Neuronal stem cell (in vitro differentiated cells): ENCODE measurements around the gene ERP44.
"Not testable (repeated sequence)": the region's sequence is repeated elsewhere in the genome, so short reads cannot be mapped to it uniquely, and the experiment has no call there.

Experiments used
- DNase-seq: peaks from one replicate; pipeline ENCODE4 v3.0.0-alpha.2; 2013; ENCODE audit warnings: low spot score
- H2AFZ ChIP-seq: one replicate; pipeline ENCODE4 v1.6.1; 2013; ENCODE audit warnings: mild to moderate bottlenecking, low read length, inconsistent platforms
- H2AK5ac ChIP-seq: 2 replicates; pipeline ENCODE4 v1.6.1; 2013; ENCODE audit warnings: low read depth, mild to moderate bottlenecking, inconsistent platforms, low read length, moderate library complexity, mixed read lengths
- H2BK120ac ChIP-seq: 2 replicates; pipeline ENCODE4 v1.6.1; 2013; ENCODE audit warnings: low read depth, mild to moderate bottlenecking, inconsistent platforms, low read length, moderate library complexity, mixed read lengths
- H2BK12ac ChIP-seq: one replicate; pipeline ENCODE4 v1.6.1; 2013; ENCODE audit warnings: low read length, inconsistent platforms
- H2BK15ac ChIP-seq: 2 replicates; pipeline ENCODE4 v1.6.1; 2013; ENCODE audit warnings: mild to moderate bottlenecking, low read length, inconsistent platforms, mixed read lengths
- H2BK5ac ChIP-seq: one replicate; pipeline ENCODE4 v1.6.1; 2013; ENCODE audit warnings: inconsistent platforms, mild to moderate bottlenecking, low read length, moderate library complexity
- H3K14ac ChIP-seq: one replicate; pipeline ENCODE4 v1.6.1; 2013; ENCODE audit warnings: low read length, inconsistent platforms
- H3K18ac ChIP-seq: 2 replicates; pipeline ENCODE4 v1.6.1; 2013; ENCODE audit warnings: low read length, inconsistent platforms
- H3K23ac ChIP-seq: 2 replicates; pipeline ENCODE4 v1.6.1; 2013; ENCODE audit warnings: low read depth, mild to moderate bottlenecking, mixed read lengths, low read length, inconsistent platforms; ENCODE audit not compliant: poor library complexity
- H3K27ac ChIP-seq: replicated peaks from 3 replicates; pipeline ENCODE4 v1.5.1; 2013; ENCODE audit warnings: low read length, inconsistent platforms
- H3K27me3 ChIP-seq, 3 experiments: 2 replicates each; pipeline ENCODE4 v1.6.1; 2013; ENCODE audit warnings: low read length in 3 of 3, mild to moderate bottlenecking in 2 of 3, inconsistent platforms in 1 of 3, low read depth in 1 of 3, mixed read lengths in 1 of 3, moderate library complexity in 1 of 3; ENCODE audit not compliant: control insufficient read depth in 3 of 3, insufficient read depth in 3 of 3
- H3K36me3 ChIP-seq, 2 donors: replicated peaks in 1 of 2; 2 replicates each; pipeline ENCODE4 v1.6.1; 2013; ENCODE audit warnings: low read length in 2 of 2; ENCODE audit not compliant: control insufficient read depth in 2 of 2, insufficient read depth in 2 of 2
- H3K4ac ChIP-seq: 2 replicates; pipeline ENCODE4 v1.6.1; 2013; ENCODE audit warnings: inconsistent platforms, mild to moderate bottlenecking, low read length, moderate library complexity
- H3K4me1 ChIP-seq, 2 donors: 1 replicate in 1 of 2; 2 replicates in 1 of 2; pipeline ENCODE4 v1.6.1; 2013; ENCODE audit warnings: low read length in 2 of 2, low read depth in 1 of 2; ENCODE audit not compliant: control insufficient read depth in 2 of 2, insufficient read depth in 1 of 2
- H3K4me2 ChIP-seq: one replicate; pipeline ENCODE4 v1.6.1; 2013; ENCODE audit warnings: mild to moderate bottlenecking, low read length, inconsistent platforms; ENCODE audit not compliant: insufficient read depth, poor library complexity, severe bottlenecking
- H3K4me3 ChIP-seq, 2 donors: 2 replicates each; pipeline ENCODE4 v1.5.1; 2013; ENCODE audit warnings: low read length in 2 of 2, mild to moderate bottlenecking in 2 of 2, inconsistent platforms in 1 of 2, moderate library complexity in 1 of 2
- H3K79me1 ChIP-seq: one replicate; pipeline ENCODE4 v1.6.1; 2013; ENCODE audit warnings: low read depth, mild to moderate bottlenecking, inconsistent platforms, low read length, moderate library complexity
- H3K9ac ChIP-seq: one replicate; pipeline ENCODE4 v1.6.1; 2013; ENCODE audit warnings: mild to moderate bottlenecking, low read depth, low read length, inconsistent platforms; ENCODE audit not compliant: poor library complexity
- H3K9me3 ChIP-seq, 2 donors: replicated peaks in 1 of 2; 2 replicates each; pipeline versions ENCODE3 to v1.6.1; 2013; ENCODE audit warnings: low read length in 2 of 2, mild to moderate bottlenecking in 2 of 2, inconsistent platforms in 1 of 2, low read depth in 1 of 2, mixed read lengths in 1 of 2, moderate library complexity in 1 of 2; ENCODE audit not compliant: control insufficient read depth in 2 of 2, insufficient read depth in 1 of 2
- H4K8ac ChIP-seq: one replicate; pipeline ENCODE4 v1.6.1; 2013; ENCODE audit warnings: low read depth, mild to moderate bottlenecking, inconsistent platforms, low read length, moderate library complexity
- H4K91ac ChIP-seq: one replicate; pipeline ENCODE4 v1.6.1; 2013; ENCODE audit warnings: low read length, low read depth, mild to moderate bottlenecking, inconsistent platforms; ENCODE audit not compliant: poor library complexity
- WGBS, 2 donors: extraction: QIAGEN DNeasy Blood & Tissue Kit; methylation state at CpG; one replicate each; pipeline ENCODE4 v1.1.7; 2013; ENCODE audit warnings: missing lambda C conversion rate in 2 of 2, mixed read lengths in 1 of 2; ENCODE audit not compliant: insufficient read length in 2 of 2, insufficient replicate concordance in 1 of 2; ENCODE audit errors: extremely low coverage in 2 of 2; 5-methylcytosine and 5-hydroxymethylcytosine counted together

Gene ERP44

DNA sequence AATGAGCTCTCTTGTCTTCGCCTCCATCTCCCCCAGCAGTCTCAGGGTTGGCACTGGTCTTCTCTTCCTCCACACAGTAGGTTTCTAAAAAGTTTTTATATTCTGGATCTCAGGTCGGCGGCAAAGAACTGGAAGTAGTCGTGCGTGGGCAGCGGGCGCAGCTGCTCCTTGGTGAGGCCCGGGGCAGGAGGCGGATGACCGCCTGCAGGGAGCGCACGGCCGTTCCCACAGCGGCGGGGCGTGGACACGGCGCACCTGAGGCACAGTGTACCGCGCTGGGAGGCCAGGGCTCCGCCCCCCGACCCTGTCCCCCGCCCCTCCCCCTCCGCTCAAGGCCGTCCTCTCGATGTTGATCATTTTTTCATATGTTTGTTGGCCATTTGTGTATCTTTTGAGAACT is 99.9 kb downstream of the ERP44 start:
- H3K27me3 ChIP-seq: no peaks in the 10 kb centered on the region

GRCh38 chr9:99998266-99998665 is 100.5 kb downstream of the ERP44 start:
- no peak overlapping the region for H2AK5ac ChIP-seq
- no peak overlapping the region for H3K4ac ChIP-seq
- peaks cover under 1 to 22% of the 10 kb centered on the region in 2 donors for H3K36me3 ChIP-seq
- H2BK12ac ChIP-seq: no peak overlapping the region
- H3K79me1 ChIP-seq: no peaks in the 10 kb centered on the region
- H3K27me3 ChIP-seq: no peaks in the 10 kb centered on the region
- H4K8ac ChIP-seq: no peak overlapping the region
- peak overlapping the region; percentile 57 for H3K18ac ChIP-seq
- WGBS, 2 donors: no CpG with 5 or more reads among the region's 22 CpGs
- H3K4me1 ChIP-seq: no peaks in the 10 kb centered on the region
- no peak overlapping the region for H3K4me2 ChIP-seq
- H3K4me3 ChIP-seq: no peak overlapping the region
- H3K14ac ChIP-seq: peak overlapping the region; percentile 82
- DNase-seq: no peak
- H4K91ac ChIP-seq: no peak overlapping the region
- no peak overlapping the region for H2BK120ac ChIP-seq
- no peak overlapping the region for H3K23ac ChIP-seq
- no peak overlapping the region for H2BK15ac ChIP-seq
- peak overlapping the region; percentile 22 for H3K27ac ChIP-seq
- H2BK5ac ChIP-seq: no peak overlapping the region
- peaks cover 1 to 17% of the 10 kb centered on the region in 2 donors for H3K9me3 ChIP-seq
- no peak overlapping the region for H3K9ac ChIP-seq
- H2AFZ ChIP-seq: no peak overlapping the region

More for the DNA sequence above, 99.9 kb downstream of the ERP44 start:
- H2BK120ac ChIP-seq: no peak overlapping the region
- no peak overlapping the region for H2AFZ ChIP-seq
- H2BK12ac ChIP-seq: no peak overlapping the region
- H2AK5ac ChIP-seq: no peak overlapping the region
- H3K4ac ChIP-seq: no peak overlapping the region
- H3K9ac ChIP-seq: no peak overlapping the region
- H4K8ac ChIP-seq: no peak overlapping the region
- no peak overlapping the region for H3K18ac ChIP-seq
- H3K27ac ChIP-seq: no peak overlapping the region
- no peaks in the 10 kb centered on the region for H3K4me1 ChIP-seq
- H3K79me1 ChIP-seq: no peaks in the 10 kb centered on the region
- DNase-seq: no peak
- no CpG with 5 or more reads among the region's 26 CpGs for WGBS, 2 donors
- H3K23ac ChIP-seq: no peak overlapping the region
- H3K4me3 ChIP-seq: no peak overlapping the region
- H2BK5ac ChIP-seq: no peak overlapping the region
- no peak overlapping the region for H4K91ac ChIP-seq
- peaks cover 4 to 28% of the 10 kb centered on the region in 2 donors for H3K36me3 ChIP-seq
- no peak overlapping the region for H2BK15ac ChIP-seq
- no peak overlapping the region for H3K14ac ChIP-seq
- H3K9me3 ChIP-seq: peaks cover 7 to 23% of the 10 kb centered on the region in 2 donors
- no peak overlapping the region for H3K4me2 ChIP-seq

- H3K4me1 ChIP-seq, H4K8ac ChIP-seq, H3K9ac ChIP-seq, H2BK5ac ChIP-seq, H3K79me1 ChIP-seq, H3K23ac ChIP-seq, H3K27me3 ChIP-seq, H2BK12ac ChIP-seq, H2BK120ac ChIP-seq, H3K27ac ChIP-seq, H3K18ac ChIP-seq, H2BK15ac ChIP-seq, H3K14ac ChIP-seq, H2AFZ ChIP-seq, H4K91ac ChIP-seq, H3K4me3 ChIP-seq, DNase-seq, H3K4ac ChIP-seq, H3K36me3 ChIP-seq, H3K4me2 ChIP-seq, H2AK5ac ChIP-seq: not testable (repeated sequence)
- no CpG with 5 or more reads among the region's 2 CpGs for WGBS, 2 donors
- H3K9me3 ChIP-seq: peaks cover 0 to 18% of the 10 kb centered on the region in 2 donors
Measured at GRCh38 chr9:99990508-99990907, 108.3 kb downstream of the ERP44 start.

- Histone ChIP-seq H4K91ac (no peak overlapping the region), H3K4ac (no peak overlapping the region), H3K27ac (no peak overlapping the region), H2BK5ac (no peak overlapping the region), H2AK5ac (no peak overlapping the region), H3K18ac (no peak overlapping the region), H3K23ac (no peak overlapping the region), H2AFZ (no peak overlapping the region), H3K9me3 (peaks cover 0 to 18% of the 10 kb centered on the region in 2 donors), H2BK120ac (no peak overlapping the region), H4K8ac (no peak overlapping the region), H3K9ac (no peak overlapping the region), H3K14ac (no peak overlapping the region), H3K79me1 (no peaks in the 10 kb centered on the region), H2BK12ac (no peak overlapping the region), H3K36me3 (peaks cover 0 to 13% of the 10 kb centered on the region in 2 donors), H3K27me3 (no peaks in the 10 kb centered on the region), H3K4me3 (no peak overlapping the region), H3K4me2 (no peak overlapping the region), H2BK15ac (no peak overlapping the region), H3K4me1 (peaks cover 0 to 2% of the 10 kb centered on the region in 2 donors)
- DNase-seq: no peak
Measured at GRCh38 chr9:99986642-99987041, 112.2 kb downstream of the ERP44 start.
